Measurements from ENCODE around the gene HNRNPLL.

Gene HNRNPLL

DNA sequence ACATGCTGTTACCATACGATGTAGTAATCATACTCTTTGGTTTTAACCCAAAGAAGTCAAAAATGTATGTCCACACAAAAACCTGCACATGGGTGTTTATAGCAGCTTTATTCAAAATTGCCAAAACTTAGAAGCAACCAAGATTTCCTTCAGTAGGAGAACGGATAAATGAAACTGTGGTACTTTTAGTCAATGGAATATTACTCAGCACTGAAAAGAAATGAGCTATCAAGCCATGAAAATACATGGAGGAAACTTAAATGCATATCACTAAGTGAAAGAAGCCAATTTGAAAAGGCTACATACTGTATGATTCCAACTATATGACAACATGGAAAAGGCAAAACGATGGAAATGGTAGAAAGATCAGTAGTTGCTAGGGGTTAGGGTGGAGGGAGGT is 86.6 kb downstream of the HNRNPLL start:
- peaks cover 7% of the 10 kb centered on the region for H3K4me1 ChIP-seq (ENCODE audit: control insufficient read depth, insufficient read depth, low read length, unreplicated experiment)
- no peak overlapping the region for H3K27ac ChIP-seq (ENCODE audit: low read depth, low read length)
- H3K36me3 ChIP-seq (ENCODE audit: insufficient read depth, low read length) = no peaks in the 10 kb centered on the region
- H3K4me3 ChIP-seq (ENCODE audit: low read depth, low read length) = no peak overlapping the region
- no peak overlapping the region for H2AFZ ChIP-seq (ENCODE audit: low read length, unreplicated experiment)
- H3K27me3 ChIP-seq (ENCODE audit: insufficient read depth, low read length) = no peaks in the 10 kb centered on the region
- no peaks in the 10 kb centered on the region for H3K79me2 ChIP-seq (ENCODE audit: control insufficient read depth, insufficient read depth, low read length, unreplicated experiment)

DNA sequence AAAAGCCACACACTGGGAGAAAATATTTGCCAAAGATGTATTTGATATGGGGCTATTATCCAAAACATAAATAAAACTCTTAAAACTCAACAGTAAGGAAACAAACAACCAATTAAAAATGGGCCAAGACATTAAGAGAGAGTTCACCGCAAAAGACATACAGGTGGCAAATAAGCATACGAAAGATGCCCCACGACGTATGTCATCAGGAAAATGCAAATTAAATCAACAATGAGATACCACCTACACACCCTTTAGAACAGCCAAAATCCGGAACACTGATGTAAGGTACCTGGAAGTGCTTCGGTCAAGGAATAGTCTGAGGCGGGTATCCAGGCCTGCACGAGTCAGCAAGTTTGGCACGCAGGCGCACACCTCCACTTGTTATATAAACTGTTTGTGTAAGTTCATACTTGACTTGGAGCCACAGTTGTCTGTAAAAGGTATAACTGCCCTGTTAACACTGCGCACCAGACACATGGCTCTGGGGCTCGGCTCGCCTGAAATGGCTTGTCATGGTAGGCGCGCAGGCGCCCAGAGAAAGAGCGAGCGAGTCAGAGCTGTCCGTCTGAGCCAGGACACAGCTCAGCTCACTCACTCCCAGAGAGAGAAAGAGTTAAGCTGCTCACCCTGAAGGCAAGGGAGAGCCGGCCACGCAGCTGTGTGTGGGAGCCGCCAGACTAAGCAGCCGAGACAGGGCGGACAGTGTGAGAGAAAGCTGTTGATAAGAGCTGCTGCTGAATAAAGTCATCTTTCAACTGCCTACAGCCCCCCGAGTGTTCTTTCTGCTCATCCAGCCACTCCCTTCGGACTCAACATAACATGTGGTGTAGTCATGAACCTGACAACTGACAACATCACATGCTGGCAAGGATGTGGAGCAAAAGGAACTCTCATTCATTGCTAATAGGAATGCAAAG is 87.3 kb downstream of the HNRNPLL start:
- Histone ChIP-seq H3K27me3 (ENCODE audit: insufficient read depth, low read length) (no peaks in the 10 kb centered on the region), H2AFZ (ENCODE audit: low read length, unreplicated experiment) (no peak overlapping the region), H3K79me2 (ENCODE audit: control insufficient read depth, insufficient read depth, low read length, unreplicated experiment) (no peaks in the 10 kb centered on the region), H3K4me3 (ENCODE audit: low read depth, low read length) (peak overlapping the region; percentile 39; the same call in 1 of the 2 replicates), H3K27ac (ENCODE audit: low read depth, low read length) (peak overlapping the region; percentile 36), H3K4me1 (ENCODE audit: control insufficient read depth, insufficient read depth, low read length, unreplicated experiment) (peaks cover 7% of the 10 kb centered on the region), H3K36me3 (ENCODE audit: insufficient read depth, low read length) (no peaks in the 10 kb centered on the region)

DNA sequence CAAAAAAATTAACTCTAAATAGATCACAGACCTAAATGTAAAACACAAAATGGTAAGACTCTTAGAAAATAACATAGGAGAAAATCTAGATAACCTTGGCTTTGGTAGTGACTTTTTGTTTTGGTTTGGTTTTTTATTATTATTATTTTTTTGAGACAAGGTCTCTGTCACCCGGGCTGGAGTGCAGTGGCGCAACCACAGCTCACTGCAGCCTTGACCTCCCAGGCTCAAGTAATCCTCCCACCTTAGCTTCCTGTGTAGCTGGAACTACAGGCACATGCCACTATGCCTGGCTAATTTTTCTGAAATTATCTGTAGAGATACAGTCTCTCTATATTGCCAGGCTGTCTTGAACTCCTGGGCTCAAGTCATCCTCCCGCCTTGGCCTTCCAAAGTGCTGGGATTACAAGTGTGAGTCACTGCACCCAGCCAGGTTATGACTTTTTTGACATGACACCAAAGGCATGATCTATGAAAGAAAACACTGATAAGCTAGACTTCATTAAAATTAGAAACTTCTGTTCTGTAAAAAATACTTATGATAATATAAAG is 88.0 kb downstream of the HNRNPLL start:
- no peak overlapping the region for H3K4me3 ChIP-seq (ENCODE audit: low read depth, low read length)
- peaks cover 9% of the 10 kb centered on the region for H3K4me1 ChIP-seq (ENCODE audit: control insufficient read depth, insufficient read depth, low read length, unreplicated experiment)
- no peaks in the 10 kb centered on the region for H3K36me3 ChIP-seq (ENCODE audit: insufficient read depth, low read length)
- H3K79me2 ChIP-seq (ENCODE audit: control insufficient read depth, insufficient read depth, low read length, unreplicated experiment) = no peaks in the 10 kb centered on the region
- H2AFZ ChIP-seq (ENCODE audit: low read length, unreplicated experiment) = no peak overlapping the region
- no peak overlapping the region for H3K27ac ChIP-seq (ENCODE audit: low read depth, low read length)
- H3K27me3 ChIP-seq (ENCODE audit: insufficient read depth, low read length) = no peaks in the 10 kb centered on the region

DNA sequence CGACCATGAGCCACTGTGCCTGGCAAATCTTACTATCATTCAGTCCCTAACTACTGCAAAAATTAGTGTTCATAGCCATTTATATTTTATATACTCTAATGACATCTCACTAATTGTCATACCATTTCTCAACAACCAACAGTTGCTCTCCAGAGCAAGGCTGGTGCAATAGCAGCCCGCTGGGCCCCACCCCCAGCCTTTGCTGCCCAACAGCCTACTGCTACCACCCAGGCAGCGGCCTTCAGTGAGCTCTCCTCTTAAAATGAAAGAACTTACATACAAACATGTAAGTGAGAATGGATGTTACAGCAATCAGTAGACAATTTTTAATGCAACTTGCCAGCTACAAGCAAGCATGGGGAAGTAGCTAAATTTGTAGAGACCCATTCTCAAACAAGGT is 90.5 kb downstream of the HNRNPLL start:
- H3K4me3 ChIP-seq (ENCODE audit: low read depth, low read length) = no peak overlapping the region
- no peaks in the 10 kb centered on the region for H3K79me2 ChIP-seq (ENCODE audit: control insufficient read depth, insufficient read depth, low read length, unreplicated experiment)
- peaks cover 22% of the 10 kb centered on the region for H3K4me1 ChIP-seq (ENCODE audit: control insufficient read depth, insufficient read depth, low read length, unreplicated experiment)
- no peaks in the 10 kb centered on the region for H3K27me3 ChIP-seq (ENCODE audit: insufficient read depth, low read length)
- no peaks in the 10 kb centered on the region for H3K36me3 ChIP-seq (ENCODE audit: insufficient read depth, low read length)
- no peak overlapping the region for H3K27ac ChIP-seq (ENCODE audit: low read depth, low read length)
- no peak overlapping the region for H2AFZ ChIP-seq (ENCODE audit: low read length, unreplicated experiment)
